Mesenchymal stem cell (in vitro differentiated cells and primary cell): Measurements from ENCODE around the gene KDM1B.

Experiments used
- DNase-seq: peaks from one replicate; pipeline ENCODE4 v3.0.0-alpha.2; 2013
- H2AFZ ChIP-seq: one replicate; pipeline ENCODE4 v1.6.1; 2013; ENCODE audit warnings: low read depth, mild to moderate bottlenecking, control low read depth, inconsistent platforms, low read length, moderate library complexity
- H2AK5ac ChIP-seq: 2 replicates; pipeline ENCODE4 v1.6.1; 2013; ENCODE audit warnings: low read length, moderate library complexity, mild to moderate bottlenecking, inconsistent platforms; ENCODE audit not compliant: severe bottlenecking
- H2BK120ac ChIP-seq: one replicate; pipeline ENCODE4 v1.6.1; 2013; ENCODE audit warnings: low read depth, mild to moderate bottlenecking, inconsistent platforms, low read length, moderate library complexity
- H2BK12ac ChIP-seq, 2 experiments: one replicate each; pipeline ENCODE4 v1.6.1; 2013; ENCODE audit warnings: inconsistent platforms in 2 of 2, low read length in 2 of 2, mild to moderate bottlenecking in 2 of 2, moderate library complexity in 2 of 2, control low read depth in 1 of 2
- H2BK15ac ChIP-seq: one replicate; pipeline ENCODE4 v1.6.1; 2013; ENCODE audit warnings: mild to moderate bottlenecking, low read depth, inconsistent platforms; ENCODE audit not compliant: poor library complexity, severe bottlenecking
- H2BK5ac ChIP-seq: 2 replicates; pipeline ENCODE4 v1.6.1; 2013; ENCODE audit warnings: low read depth, mild to moderate bottlenecking, low read length, control low read depth, inconsistent platforms; ENCODE audit not compliant: poor library complexity, severe bottlenecking
- H3K14ac ChIP-seq, 2 experiments: one replicate each; pipeline ENCODE4 v1.6.1; 2013; ENCODE audit warnings: inconsistent platforms in 2 of 2, low read length in 2 of 2, control low read depth in 1 of 2, mild to moderate bottlenecking in 1 of 2, moderate library complexity in 1 of 2
- H3K18ac ChIP-seq, 2 experiments: one replicate each; pipeline ENCODE4 v1.6.1; 2013; ENCODE audit warnings: inconsistent platforms in 2 of 2, low read length in 2 of 2, control low read depth in 1 of 2, low read depth in 1 of 2, mild to moderate bottlenecking in 1 of 2
- H3K23ac ChIP-seq, 2 experiments: one replicate each; pipeline ENCODE4 v1.6.1; 2013; ENCODE audit warnings: inconsistent platforms in 2 of 2, low read length in 2 of 2, mild to moderate bottlenecking in 2 of 2, moderate library complexity in 2 of 2, control low read depth in 1 of 2
- H3K27ac ChIP-seq: 2 replicates; pipeline ENCODE4 v1.5.1; 2013; ENCODE audit warnings: mild to moderate bottlenecking, moderate library complexity, low read length, control low read depth, inconsistent platforms; ENCODE audit not compliant: poor library complexity, severe bottlenecking
- H3K27me3 ChIP-seq, 2 experiments: 2 replicates each; pipeline versions ENCODE4 v1.6.1 to v1.7.0; 2013; ENCODE audit warnings: low read length in 2 of 2, mild to moderate bottlenecking in 2 of 2, moderate library complexity in 2 of 2, control low read depth in 1 of 2, inconsistent platforms in 1 of 2; ENCODE audit not compliant: control insufficient read depth in 1 of 2, insufficient read depth in 1 of 2
- H3K36me3 ChIP-seq, 2 experiments: 2 replicates each; pipeline versions ENCODE4 v1.6.1 to v1.7.0; 2013; ENCODE audit warnings: low read length in 2 of 2, control low read depth in 1 of 2, inconsistent platforms in 1 of 2, low read depth in 1 of 2, mild to moderate bottlenecking in 1 of 2; ENCODE audit not compliant: insufficient read depth in 2 of 2, control insufficient read depth in 1 of 2
- H3K4ac ChIP-seq, 2 experiments: one replicate each; pipeline ENCODE4 v1.6.1; 2013; ENCODE audit warnings: inconsistent platforms in 2 of 2, low read length in 2 of 2, mild to moderate bottlenecking in 2 of 2, moderate library complexity in 2 of 2, control low read depth in 1 of 2, low read depth in 1 of 2
- H3K4me1 ChIP-seq: 2 replicates; pipeline ENCODE4 v1.6.1; 2013; ENCODE audit warnings: low read depth, low read length, control low read depth; ENCODE audit not compliant: control insufficient read depth, insufficient read depth
- H3K4me2 ChIP-seq: 2 replicates; pipeline ENCODE4 v1.6.1; 2013; ENCODE audit warnings: low read length, mild to moderate bottlenecking, inconsistent platforms; ENCODE audit not compliant: poor library complexity, severe bottlenecking
- H3K4me3 ChIP-seq, 2 experiments: 2 replicates each; pipeline versions ENCODE4 v1.5.1 to v1.7.0; 2013; ENCODE audit warnings: low read length in 2 of 2, mild to moderate bottlenecking in 2 of 2, control low read depth in 1 of 2, low read depth in 1 of 2; ENCODE audit not compliant: insufficient read depth in 1 of 2
- H3K79me1 ChIP-seq: replicated peaks from 2 replicates; pipeline ENCODE4 v1.6.1; 2013; ENCODE audit warnings: mild to moderate bottlenecking, control low read depth, low read length, inconsistent platforms; ENCODE audit not compliant: poor library complexity, severe bottlenecking
- H3K9ac ChIP-seq: 2 replicates; pipeline ENCODE4 v1.7.0; 2013; ENCODE audit warnings: mild to moderate bottlenecking, low read length, moderate library complexity
- H3K9me3 ChIP-seq: 2 replicates; pipeline ENCODE4 v1.7.0; 2013; ENCODE audit warnings: mild to moderate bottlenecking, low read length; ENCODE audit not compliant: control insufficient read depth
- H4K8ac ChIP-seq: one replicate; pipeline ENCODE4 v1.6.1; 2013; ENCODE audit warnings: inconsistent platforms, mild to moderate bottlenecking, low read length, moderate library complexity
- H4K91ac ChIP-seq: one replicate; pipeline ENCODE4 v1.6.1; 2013; ENCODE audit warnings: mild to moderate bottlenecking, low read length, inconsistent platforms
- WGBS: methylation state at CpG from one replicate; pipeline ENCODE4 v1.1.7; 2013; ENCODE audit warnings: mixed read lengths; 5-methylcytosine and 5-hydroxymethylcytosine counted together

Gene KDM1B

DNA sequence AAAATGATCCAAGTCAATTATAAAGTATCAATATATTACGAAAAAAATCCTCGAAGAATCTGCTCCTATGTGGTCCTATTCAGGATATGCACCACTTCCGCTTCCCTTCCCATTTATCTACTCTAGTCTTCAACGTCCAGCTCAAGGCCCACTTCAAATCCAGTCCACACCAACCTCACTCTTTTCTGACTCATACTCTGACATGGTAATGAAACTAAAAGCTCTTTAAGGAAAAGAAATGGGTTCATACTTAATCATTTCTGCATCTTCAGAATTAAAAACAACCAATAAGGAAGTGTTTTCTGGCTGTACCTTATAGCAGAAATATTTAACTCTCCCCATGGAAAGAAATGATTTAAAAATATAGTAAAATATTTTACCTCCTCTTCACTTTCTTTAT lies 94.0 kb downstream of the KDM1B start:
- DNase-seq, result no peak
- Histone ChIP-seq H2BK12ac (no peak overlapping the region), H3K23ac (no peak overlapping the region), H3K9me3 (no peaks in the 10 kb centered on the region), H3K4me3 (no peak overlapping the region), H3K18ac (no peak overlapping the region), H3K4me1 (no peaks in the 10 kb centered on the region), H2BK15ac (no peak overlapping the region), H4K8ac (no peak overlapping the region), H2BK5ac (no peak overlapping the region), H2BK120ac (no peak overlapping the region), H2AFZ (no peak overlapping the region), H2AK5ac (no peak overlapping the region), H3K4ac (no peak overlapping the region), H3K79me1 (peaks cover 7% of the 10 kb centered on the region), H3K4me2 (no peak overlapping the region), H3K27ac (no peak overlapping the region), H4K91ac (no peak overlapping the region), H3K27me3 (no peaks in the 10 kb centered on the region), H3K14ac (no peak overlapping the region), H3K36me3 (peaks cover 15 to 80% of the 10 kb centered on the region in 2 experiments), H3K9ac (no peak overlapping the region)
- 91% methylated on average over 4 of the region's 4 CpGs for whole genome bisulfite sequencing

GRCh38 chr6:18253635-18254034 lies 98.4 kb downstream of the KDM1B start:
- H2BK120ac ChIP-seq, result no peak overlapping the region
- no peak overlapping the region for H3K4ac ChIP-seq
- no peak overlapping the region for H3K4me3 ChIP-seq
- no peak overlapping the region for H3K27ac ChIP-seq
- no peaks in the 10 kb centered on the region for H3K27me3 ChIP-seq
- H3K18ac ChIP-seq, result no peak overlapping the region
- no peak overlapping the region for H2AFZ ChIP-seq
- H2BK15ac ChIP-seq, result no peak overlapping the region
- peaks cover 4% of the 10 kb centered on the region for H3K79me1 ChIP-seq
- H2AK5ac ChIP-seq, result no peak overlapping the region
- WGBS, result 89% methylated on average over 5 of the region's 5 CpGs
- no peak overlapping the region for H3K9ac ChIP-seq
- H2BK5ac ChIP-seq, result no peak overlapping the region
- H4K91ac ChIP-seq, result no peak overlapping the region
- H3K4me2 ChIP-seq, result no peak overlapping the region
- no peak overlapping the region for H3K23ac ChIP-seq
- no peak overlapping the region for H3K14ac ChIP-seq
- no peak overlapping the region for H2BK12ac ChIP-seq
- H4K8ac ChIP-seq, result no peak overlapping the region
- no peaks in the 10 kb centered on the region for H3K4me1 ChIP-seq
- no peak for DNase-seq
- peaks cover 12 to 86% of the 10 kb centered on the region in 2 experiments for H3K36me3 ChIP-seq
- H3K9me3 ChIP-seq, result no peaks in the 10 kb centered on the region

DNA sequence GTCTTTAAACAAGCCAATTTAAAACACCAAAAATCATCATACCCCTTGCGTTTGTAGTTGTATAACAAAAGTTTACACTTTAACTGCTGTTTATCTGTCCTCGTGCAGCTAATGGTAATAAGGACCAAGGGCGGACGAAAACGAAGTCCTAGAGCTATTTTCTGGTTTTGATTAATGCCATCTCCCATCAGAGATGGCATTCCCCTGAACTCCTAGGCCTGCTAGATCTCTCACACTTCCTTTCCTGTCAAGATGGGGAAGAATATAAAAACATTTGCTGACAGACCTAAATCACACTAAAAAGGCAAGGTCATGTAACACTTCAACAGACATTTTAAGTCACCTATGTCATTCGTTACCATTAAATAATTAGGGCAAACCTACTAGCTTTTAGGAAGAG lies 99.6 kb downstream of the KDM1B start:
- no peak for DNase-seq
- Histone ChIP-seq H4K8ac (no peak overlapping the region), H2BK12ac (no peak overlapping the region), H3K4me3 (no peak overlapping the region), H3K4me1 (no peaks in the 10 kb centered on the region), H3K4me2 (no peak overlapping the region), H2AFZ (no peak overlapping the region), H3K79me1 (peaks cover 4% of the 10 kb centered on the region), H3K27ac (no peak overlapping the region), H2AK5ac (no peak overlapping the region), H2BK5ac (no peak overlapping the region), H3K4ac (no peak overlapping the region), H3K9ac (no peak overlapping the region), H3K18ac (no peak overlapping the region), H3K36me3 (peaks cover 12 to 75% of the 10 kb centered on the region in 2 experiments), H2BK15ac (no peak overlapping the region), H3K9me3 (no peaks in the 10 kb centered on the region), H3K14ac (no peak overlapping the region), H2BK120ac (no peak overlapping the region), H4K91ac (no peak overlapping the region), H3K23ac (no peak overlapping the region), H3K27me3 (no peaks in the 10 kb centered on the region)
- WGBS, result 76% methylated on average over 6 of the region's 6 CpGs

DNA sequence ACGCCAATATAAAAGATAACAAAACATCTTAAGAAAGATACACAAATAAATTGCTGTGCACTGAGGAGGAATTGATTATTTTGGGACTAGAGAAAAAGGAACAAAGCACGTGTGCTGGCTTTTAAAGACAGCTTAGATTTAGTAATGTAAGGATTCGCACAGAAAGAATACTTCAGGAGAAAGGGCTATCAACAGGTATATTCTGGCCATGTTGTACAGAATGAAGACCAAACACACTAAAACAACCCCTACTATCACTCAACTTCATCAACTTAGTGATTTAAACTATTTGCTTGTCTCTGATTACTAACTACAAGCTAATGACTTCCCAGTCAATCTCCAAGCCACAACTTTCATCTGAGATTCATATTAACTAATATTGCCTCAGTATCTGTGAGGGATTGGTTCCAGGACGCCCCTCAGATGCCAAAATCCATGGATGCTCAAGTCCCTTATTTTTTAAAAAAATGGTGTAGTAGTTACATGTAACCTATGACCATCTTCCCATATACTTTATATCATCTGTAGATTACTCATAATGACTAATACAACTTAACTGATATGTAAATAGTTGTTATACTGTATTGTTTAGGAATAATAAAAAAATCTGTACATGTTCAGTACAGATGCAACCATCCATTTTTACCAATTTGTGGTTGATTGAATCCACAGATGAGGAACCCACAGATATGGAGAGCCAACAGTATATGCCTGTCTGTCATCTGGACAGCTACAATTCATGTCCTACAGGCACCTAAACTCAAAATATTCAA lies 104.6 kb downstream of the KDM1B start:
- no peak for DNase-seq
- 100% methylated on average over 1 of the region's 4 CpGs for WGBS
- no peak overlapping the region for H2BK5ac ChIP-seq
- H2BK120ac ChIP-seq, result no peak overlapping the region
- H2BK12ac ChIP-seq, result no peak overlapping the region
- no peak overlapping the region for H2AK5ac ChIP-seq
- H3K23ac ChIP-seq, result no peak overlapping the region
- no peak overlapping the region for H3K18ac ChIP-seq
- H3K14ac ChIP-seq, result no peak overlapping the region
- H3K4me2 ChIP-seq, result no peak overlapping the region
- no peak overlapping the region for H2BK15ac ChIP-seq
- H3K4ac ChIP-seq, result no peak overlapping the region
- H3K36me3 ChIP-seq, result peaks cover 8 to 30% of the 10 kb centered on the region in 2 experiments
- H3K9me3 ChIP-seq, result no peaks in the 10 kb centered on the region
- H3K27ac ChIP-seq, result no peak overlapping the region
- no peak overlapping the region for H2AFZ ChIP-seq
- H3K4me3 ChIP-seq, result no peak overlapping the region
- peaks cover 2% of the 10 kb centered on the region for H3K79me1 ChIP-seq
- no peak overlapping the region for H4K8ac ChIP-seq
- H3K9ac ChIP-seq, result peak overlapping the region; percentile 35
- peaks cover 9% of the 10 kb centered on the region for H3K4me1 ChIP-seq
- H3K27me3 ChIP-seq, result no peaks in the 10 kb centered on the region
- H4K91ac ChIP-seq, result no peak overlapping the region
